Neural cell (in vitro differentiated cells): ENCODE measurements around the gene MAML3. TPM values are rescaled to one million over a fixed set of nuclear protein-coding genes. Genes with fewer than 3 reads are reported as not detected.

Experiments
- H2AFZ ChIP-seq: fragments of 200-600, 300-800 bp; sonication (generic), shearing (Covaris generic); 2 replicates; pipeline ENCODE4 v1.6.0; 2014; ENCODE audit warnings: low read depth, mild to moderate bottlenecking, antibody characterized with exemption, low read length, moderate library complexity
- H3F3A ChIP-seq: fragments of 200-600 bp; shearing (Covaris generic); 2 replicates; pipeline ENCODE4 v1.6.1; 2016; ENCODE audit warnings: mild to moderate bottlenecking, moderate library complexity, mixed read lengths, antibody characterized with exemption, low read length; ENCODE audit not compliant: insufficient read depth, poor library complexity, severe bottlenecking
- H3K27ac ChIP-seq: fragments of 200-600, 300-800 bp; sonication (generic), shearing (Covaris generic); 2 replicates; pipeline ENCODE4 v1.5.1; 2014; ENCODE audit warnings: mild to moderate bottlenecking, low read length, moderate library complexity
- H3K27me3 ChIP-seq: fragments of 300-800, 200-600 bp; sonication (generic), shearing (Covaris generic); 2 replicates; pipeline ENCODE4 v1.6.0; 2014; ENCODE audit warnings: mild to moderate bottlenecking, low read depth, low read length, moderate library complexity; ENCODE audit not compliant: insufficient read depth
- H3K36me3 ChIP-seq: fragments of 300-800, 200-600 bp; sonication (generic), shearing (Covaris generic); 2 replicates; pipeline ENCODE4 v1.5.1; 2014; ENCODE audit warnings: mild to moderate bottlenecking, antibody characterized with exemption, low read length, moderate library complexity; ENCODE audit not compliant: insufficient read depth
- H3K4me2 ChIP-seq: fragments of 300-800, 200-600 bp; sonication (generic), shearing (Covaris generic); 2 replicates; pipeline ENCODE4 v1.6.0; 2014; ENCODE audit warnings: mild to moderate bottlenecking, low read length
- H3K4me3 ChIP-seq: fragments of 300-800, 200-600 bp; sonication (generic), shearing (Covaris generic); 2 replicates; pipeline ENCODE4 v1.5.1; 2014; ENCODE audit warnings: mild to moderate bottlenecking, low read length, moderate library complexity
- H3K79me2 ChIP-seq: fragments of 200-600 bp; shearing (Covaris generic); replicated peaks from 2 replicates; pipeline ENCODE4 v1.6.0; 2014; ENCODE audit warnings: mild to moderate bottlenecking, low read length, moderate library complexity; ENCODE audit not compliant: insufficient read depth
- H3K9ac ChIP-seq: fragments of 300-800, 200-600 bp; sonication (generic), shearing (Covaris generic); 2 replicates; pipeline ENCODE4 v1.6.1; 2016; ENCODE audit warnings: mild to moderate bottlenecking, low read length, mixed read lengths
- H3K9me2 ChIP-seq: fragments of 200-600 bp; shearing (Covaris generic); 2 replicates; pipeline ENCODE4 v1.6.1; 2016; ENCODE audit warnings: mild to moderate bottlenecking, low read length, mixed read lengths; ENCODE audit not compliant: insufficient read depth
- H3K9me3 ChIP-seq: fragments of 200-600, 300-800 bp; sonication (generic), shearing (Covaris generic); 2 replicates; pipeline ENCODE4 v1.6.1; 2016; ENCODE audit warnings: mild to moderate bottlenecking, mixed run types, low read length, moderate library complexity, mixed read lengths
- H4K20me1 ChIP-seq: fragments of 200-600 bp; shearing (Covaris generic); 2 replicates; pipeline ENCODE4 v1.6.1; 2016; ENCODE audit warnings: mild to moderate bottlenecking, mixed run types; ENCODE audit not compliant: insufficient read depth
- CTCF ChIP-seq: fragments of 450-650 bp; IDR thresholded peaks from 2 replicates; pipeline ENCODE4 v1.5.1; 2014; ENCODE audit warnings: antibody characterized with exemption, mild to moderate bottlenecking, moderate library complexity; ENCODE audit not compliant: poor library complexity, severe bottlenecking
- EP300 ChIP-seq: fragments of 450-650 bp; conservative IDR thresholded peaks from 2 replicates; pipeline ENCODE4 v1.6.1; 2014; ENCODE audit warnings: antibody characterized with exemption, mild to moderate bottlenecking, moderate library complexity; ENCODE audit not compliant: poor library complexity, severe bottlenecking
- EZH2 ChIP-seq: fragments of 200-600, 300-800 bp; shearing (Covaris generic), sonication (generic); IDR thresholded peaks from 2 replicates; pipeline ENCODE4 v1.6.1; 2014; ENCODE audit warnings: antibody characterized with exemption, low read length, borderline replicate concordance, mild to moderate bottlenecking; ENCODE audit not compliant: insufficient read depth, poor library complexity, severe bottlenecking
- MXI1 ChIP-seq: fragments of 450-650 bp; conservative IDR thresholded peaks from 2 replicates; pipeline ENCODE4 v1.6.1; 2014; ENCODE audit warnings: antibody characterized with exemption, mild to moderate bottlenecking; ENCODE audit not compliant: poor library complexity, severe bottlenecking
- POLR2AphosphoS5 ChIP-seq: IDR thresholded peaks from 2 replicates; pipeline ENCODE4 v1.6.1; 2012
- RAD21 ChIP-seq: fragments of 450-650 bp; conservative IDR thresholded peaks from 2 replicates; pipeline ENCODE4 v1.6.1; 2014; ENCODE audit warnings: antibody characterized with exemption, mild to moderate bottlenecking, moderate library complexity
- REST ChIP-seq: IDR thresholded peaks from 2 replicates; pipeline ENCODE4 v1.6.1; 2012; ENCODE audit warnings: borderline replicate concordance
- SMC3 ChIP-seq: fragments of 450-650 bp; conservative IDR thresholded peaks from 2 replicates; pipeline ENCODE4 v1.6.1; 2014; ENCODE audit warnings: antibody characterized with exemption, mild to moderate bottlenecking, moderate library complexity; ENCODE audit not compliant: poor library complexity
- TAF1 ChIP-seq: IDR thresholded peaks from 2 replicates; pipeline ENCODE4 v1.6.1; 2012; ENCODE audit warnings: low read depth
- polyA plus RNA-seq: library from polyadenylated mRNA; depleted of rRNA; stranded (reverse); fragments of >200 nt; gene quantifications from 2 replicates; pipeline ENCODE4 v1.2.3, GENCODE V29; 2014

The MAML3 gene
- polyA plus RNA-seq, 1 donor from 2014 or later = 10.2 TPM

- TF ChIP-seq CTCF (no peak), TAF1 (no peak)
These were observed 181.0 kb downstream of the MAML3 start (continued) for GRCh38 chr4:139973015-139973414.

- H3K36me3 ChIP-seq = no peaks in the 10 kb centered on the region
- H3K9me3 ChIP-seq = no peaks in the 10 kb centered on the region
- H3K79me2 ChIP-seq = no peaks in the 10 kb centered on the region
- no peak overlapping the region for H3K27ac ChIP-seq
- no peaks in the 10 kb centered on the region for H3K9me2 ChIP-seq
- H3F3A ChIP-seq = no peaks in the 10 kb centered on the region
- H4K20me1 ChIP-seq = no peaks in the 10 kb centered on the region
- H3K4me2 ChIP-seq = no peak overlapping the region
- H2AFZ ChIP-seq = no peak overlapping the region
- H3K9ac ChIP-seq = no peak overlapping the region
- TF ChIP-seq MXI1 (no peak), EP300 (no peak), CTCF (no peak), RAD21 (no peak), REST (no peak), TAF1 (no peak), SMC3 (no peak), POLR2AphosphoS5 (no peak), EZH2 (no peak)
- H3K4me3 ChIP-seq = no peak overlapping the region
- no peaks in the 10 kb centered on the region for H3K27me3 ChIP-seq
These were observed 181.7 kb downstream of the MAML3 start for GRCh38 chr4:139972305-139972704.

GRCh38 chr4:139971111-139971510 is 182.9 kb downstream of the MAML3 start:
- Histone ChIP-seq H3K27me3 (no peaks in the 10 kb centered on the region), H4K20me1 (no peaks in the 10 kb centered on the region)
- TF ChIP-seq REST (no peak), POLR2AphosphoS5 (no peak), EZH2 (no peak), CTCF (no peak), EP300 (no peak), RAD21 (no peak), TAF1 (no peak), MXI1 (no peak), SMC3 (no peak)

More at GRCh38 chr4:139971111-139971510, 182.9 kb downstream of the MAML3 start:
- Histone ChIP-seq H3K36me3 (no peaks in the 10 kb centered on the region), H3K9me2 (no peaks in the 10 kb centered on the region), H3K4me2 (no peak overlapping the region), H3K4me3 (no peak overlapping the region), H3F3A (no peaks in the 10 kb centered on the region), H3K9me3 (no peaks in the 10 kb centered on the region), H3K9ac (no peak overlapping the region), H3K27ac (no peak overlapping the region), H3K79me2 (peaks cover 3% of the 10 kb centered on the region), H2AFZ (no peak overlapping the region)
